K562 (cell line): ENCODE measurements around the gene PRM1. TPM values are rescaled to one million over a fixed set of nuclear protein-coding genes. Genes with fewer than 3 reads are reported as not detected.
A peak's percentile ranks its signal among the peaks of the same experiment; 100 is the strongest.

ENCODE experiments used
- ELF4 ChIP-seq: fragments of 450-650 bp; formaldehyde crosslinking; IDR thresholded peaks from 2 replicates; pipeline ENCODE4 v1.4.0; 2022; ENCODE audit warnings: missing genetic modification characterization
- KAT2B ChIP-seq: IDR thresholded peaks from one replicate; pipeline ENCODE4 v1.6.1; 2012; ENCODE audit warnings: low read depth, mild to moderate bottlenecking, control low read depth, inconsistent platforms, low read length, moderate library complexity
- MEF2D ChIP-seq: conservative IDR thresholded peaks from 2 replicates; pipeline ENCODE4 v1.6.1; 2016; ENCODE audit warnings: low read depth, missing genetic modification characterization, missing compliant biosample characterization
- NFATC3 ChIP-seq: fragments of 450-650 bp; IDR thresholded peaks from 2 replicates; pipeline ENCODE4 v1.6.1; 2017; ENCODE audit warnings: mild to moderate bottlenecking
- NRF1 ChIP-seq, 2 experiments: fragments of 450-650 bp; IDR thresholded peaks in 1 of 2; conservative IDR thresholded peaks in 1 of 2; 2 replicates each; pipeline ENCODE4 v1.6.1; 2014; ENCODE audit warnings: mild to moderate bottlenecking in 2 of 2
- POLR3A ChIP-seq: IDR thresholded peaks from 2 replicates; pipeline ENCODE4 v1.6.1; 2011; ENCODE audit warnings: borderline replicate concordance, mild to moderate bottlenecking, moderate library complexity; ENCODE audit not compliant: insufficient read length, insufficient read depth; ENCODE audit errors: extremely low read depth
- SIRT6 ChIP-seq: IDR thresholded peaks from one replicate; pipeline ENCODE4 v1.6.1; 2012; ENCODE audit warnings: low read depth, mild to moderate bottlenecking, control low read depth, inconsistent platforms, low read length, moderate library complexity
- SLC30A9 ChIP-seq: fragments of 250-450 bp; sonication (Bioruptor Pico); IDR thresholded peaks from 2 replicates; pipeline ENCODE4 v1.8.0; 2022; ENCODE audit warnings: mild to moderate bottlenecking, moderate library complexity
- STAT5A ChIP-seq: IDR thresholded peaks from 2 replicates; pipeline ENCODE4 v1.6.1; 2012; ENCODE audit warnings: low read length, inconsistent platforms, borderline replicate concordance
- TFAM ChIP-seq: fragments of 250-450 bp; sonication (Bioruptor Pico); conservative IDR thresholded peaks from 2 replicates; pipeline ENCODE4 v1.5.0; 2021; ENCODE audit warnings: mild to moderate bottlenecking, moderate library complexity
- ZZZ3 ChIP-seq: fragments of 450-650 bp; IDR thresholded peaks from 2 replicates; pipeline ENCODE4 v1.6.1; 2016; ENCODE audit warnings: antibody characterized with exemption, mild to moderate bottlenecking, moderate library complexity
- polyA plus RNA-seq, 8 experiments: library from polyadenylated mRNA; depleted of rRNA in 4 of 8; stranded (reverse) in 5 of 8; unstranded in 3 of 8; fragments of >200 nt; fragmentation: Nextera tagmentation in 2 of 8; fragmentation: Illumina TruSeq in 1 of 8; extraction: Ambion mirVana in 2 of 8; extraction: Trizol in 1 of 8; gene quantifications; 2 replicates each; pipeline versions ENCODE4 v1.2.1 to v1.2.3, GENCODE V29; 2011 to 2014; ENCODE audit warnings: inconsistent platforms in 1 of 8, missing spikeins in 1 of 8
- total RNA-seq, 7 experiments: library from RNA; depleted of rRNA in 6 of 7; stranded (reverse); fragments of >200 nt in 6 of 7; fragmentation: Illumina TruSeq in 2 of 7; extraction: Trizol in 2 of 7; gene quantifications; 2 replicates each; pipeline versions ENCODE4 v1.2.1 to v1.2.3, GENCODE V29; 2011 to 2021; ENCODE audit warnings: low replicate concordance in 1 of 7
- TF ChIP-seq, protein P1 (sequence below), 2 experiments: IDR thresholded peaks; 2 replicates each; pipeline ENCODE4 v1.6.1; 2012; ENCODE audit warnings: improper control_type of control experiment in 2 of 2, low read depth in 2 of 2, low read length in 2 of 2, borderline replicate concordance in 1 of 2
- TF ChIP-seq, protein P2 (sequence below): fragments of 250-450 bp; sonication (Bioruptor Pico); IDR thresholded peaks from 2 replicates; pipeline ENCODE4 v1.9.0; 2021; ENCODE audit warnings: mild to moderate bottlenecking
- TF ChIP-seq, protein P3 (sequence below): sonication (generic); formaldehyde crosslinking; IDR thresholded peaks from 2 replicates; pipeline ENCODE4 v1.8.0; 2022; ENCODE audit warnings: missing genetic modification reagents, mild to moderate bottlenecking, borderline replicate concordance
- TF ChIP-seq, protein P4 (sequence below): fragments of 200-800 bp; sonication (Bioruptor generic); IDR thresholded peaks from 2 replicates; pipeline ENCODE4 v1.6.1; 2017; ENCODE audit warnings: missing genetic modification characterization, missing compliant biosample characterization
- TF ChIP-seq, protein P5 (sequence below): fragments of 250-450 bp; sonication (Bioruptor Pico); IDR thresholded peaks from 2 replicates; pipeline ENCODE4 v1.5.1; 2021; ENCODE audit warnings: mild to moderate bottlenecking

Gene PRM1
- total and polyA plus RNA-seq, 9 of the 15 experiments (the other 6 are each of a cell fraction or from before 2014, with no cell fraction given): not detected

DNA sequence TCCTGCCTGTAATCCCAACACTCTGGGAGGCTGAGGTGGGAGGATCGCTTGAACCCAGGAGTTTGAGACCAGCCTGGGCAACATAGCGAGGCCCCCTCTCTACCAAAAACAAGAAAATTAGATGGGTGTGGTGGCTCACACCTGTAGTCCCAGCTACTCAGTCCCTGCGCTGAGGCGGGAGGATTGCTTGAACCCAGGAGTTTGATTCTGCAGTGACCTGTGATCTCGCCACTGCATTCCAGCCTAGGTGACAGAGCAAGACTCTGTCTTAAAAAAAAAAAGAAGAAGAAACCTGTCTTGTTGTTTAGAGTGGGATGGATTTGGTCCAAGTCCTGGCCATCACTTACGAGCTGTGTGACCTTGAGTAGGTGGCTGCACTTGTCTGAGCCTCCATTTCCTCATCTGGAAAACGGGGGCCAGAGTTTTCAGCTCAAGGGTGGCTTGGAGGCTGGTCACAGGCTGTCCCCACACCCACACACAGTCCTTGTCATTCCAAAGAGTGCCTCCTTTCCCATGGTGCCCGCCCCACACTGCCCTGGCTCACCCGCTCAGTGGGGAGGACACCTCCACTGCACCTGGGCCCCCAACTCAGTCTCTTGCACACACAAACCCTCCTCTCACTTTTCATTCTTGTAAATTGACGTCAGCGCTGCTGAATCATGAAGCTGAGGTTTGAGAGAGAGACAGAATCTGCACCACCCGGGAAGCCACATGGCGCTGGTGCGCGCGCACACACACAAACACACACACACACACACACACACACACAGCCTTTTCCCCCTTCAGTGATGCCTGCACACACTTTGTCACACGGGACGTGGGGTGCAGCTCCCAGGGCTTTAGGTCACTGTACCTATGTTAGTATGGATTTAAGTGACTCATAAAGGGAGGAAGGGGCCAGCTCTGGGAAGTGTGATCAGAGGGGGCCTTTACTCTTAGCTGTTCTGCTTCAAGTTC is 29.3 kb downstream of the PRM1 start (continued):
- TF ChIP-seq MEF2D (no peak), TFAM (CRISPR knock-in tag) (no peak), STAT5A (no peak), SLC30A9 (CRISPR knock-in tag) (no peak), POLR3A (no peak), NFATC3 (no peak), ELF4 (CRISPR knock-in tag) (no peak), KAT2B (no peak), NRF1 (conservative IDR thresholded peaks at IDR 0.05 in 1 of 2, IDR thresholded peaks at IDR 0.05 in 1 of 2) (peak; percentile 70), ZZZ3 (no peak), SIRT6 (no peak)
- TF ChIP-seq, protein P1, sequence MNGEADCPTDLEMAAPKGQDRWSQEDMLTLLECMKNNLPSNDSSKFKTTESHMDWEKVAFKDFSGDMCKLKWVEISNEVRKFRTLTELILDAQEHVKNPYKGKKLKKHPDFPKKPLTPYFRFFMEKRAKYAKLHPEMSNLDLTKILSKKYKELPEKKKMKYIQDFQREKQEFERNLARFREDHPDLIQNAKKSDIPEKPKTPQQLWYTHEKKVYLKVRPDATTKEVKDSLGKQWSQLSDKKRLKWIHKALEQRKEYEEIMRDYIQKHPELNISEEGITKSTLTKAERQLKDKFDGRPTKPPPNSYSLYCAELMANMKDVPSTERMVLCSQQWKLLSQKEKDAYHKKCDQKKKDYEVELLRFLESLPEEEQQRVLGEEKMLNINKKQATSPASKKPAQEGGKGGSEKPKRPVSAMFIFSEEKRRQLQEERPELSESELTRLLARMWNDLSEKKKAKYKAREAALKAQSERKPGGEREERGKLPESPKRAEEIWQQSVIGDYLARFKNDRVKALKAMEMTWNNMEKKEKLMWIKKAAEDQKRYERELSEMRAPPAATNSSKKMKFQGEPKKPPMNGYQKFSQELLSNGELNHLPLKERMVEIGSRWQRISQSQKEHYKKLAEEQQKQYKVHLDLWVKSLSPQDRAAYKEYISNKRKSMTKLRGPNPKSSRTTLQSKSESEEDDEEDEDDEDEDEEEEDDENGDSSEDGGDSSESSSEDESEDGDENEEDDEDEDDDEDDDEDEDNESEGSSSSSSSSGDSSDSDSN (IDR thresholded peaks at IDR 0.05; ENCODE audit: borderline replicate concordance in 1 of 2, low read depth in 2 of 2, low read length in 2 of 2): no peak
- TF ChIP-seq, protein P2, sequence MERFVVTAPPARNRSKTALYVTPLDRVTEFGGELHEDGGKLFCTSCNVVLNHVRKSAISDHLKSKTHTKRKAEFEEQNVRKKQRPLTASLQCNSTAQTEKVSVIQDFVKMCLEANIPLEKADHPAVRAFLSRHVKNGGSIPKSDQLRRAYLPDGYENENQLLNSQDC (CRISPR knock-in tag): no peak
- TF ChIP-seq, protein P3, sequence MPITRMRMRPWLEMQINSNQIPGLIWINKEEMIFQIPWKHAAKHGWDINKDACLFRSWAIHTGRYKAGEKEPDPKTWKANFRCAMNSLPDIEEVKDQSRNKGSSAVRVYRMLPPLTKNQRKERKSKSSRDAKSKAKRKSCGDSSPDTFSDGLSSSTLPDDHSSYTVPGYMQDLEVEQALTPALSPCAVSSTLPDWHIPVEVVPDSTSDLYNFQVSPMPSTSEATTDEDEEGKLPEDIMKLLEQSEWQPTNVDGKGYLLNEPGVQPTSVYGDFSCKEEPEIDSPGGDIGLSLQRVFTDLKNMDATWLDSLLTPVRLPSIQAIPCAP: no peak
- TF ChIP-seq, protein P4, sequence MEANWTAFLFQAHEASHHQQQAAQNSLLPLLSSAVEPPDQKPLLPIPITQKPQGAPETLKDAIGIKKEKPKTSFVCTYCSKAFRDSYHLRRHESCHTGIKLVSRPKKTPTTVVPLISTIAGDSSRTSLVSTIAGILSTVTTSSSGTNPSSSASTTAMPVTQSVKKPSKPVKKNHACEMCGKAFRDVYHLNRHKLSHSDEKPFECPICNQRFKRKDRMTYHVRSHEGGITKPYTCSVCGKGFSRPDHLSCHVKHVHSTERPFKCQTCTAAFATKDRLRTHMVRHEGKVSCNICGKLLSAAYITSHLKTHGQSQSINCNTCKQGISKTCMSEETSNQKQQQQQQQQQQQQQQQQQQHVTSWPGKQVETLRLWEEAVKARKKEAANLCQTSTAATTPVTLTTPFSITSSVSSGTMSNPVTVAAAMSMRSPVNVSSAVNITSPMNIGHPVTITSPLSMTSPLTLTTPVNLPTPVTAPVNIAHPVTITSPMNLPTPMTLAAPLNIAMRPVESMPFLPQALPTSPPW (CRISPR knock-in tag): no peak
- TF ChIP-seq, protein P5, sequence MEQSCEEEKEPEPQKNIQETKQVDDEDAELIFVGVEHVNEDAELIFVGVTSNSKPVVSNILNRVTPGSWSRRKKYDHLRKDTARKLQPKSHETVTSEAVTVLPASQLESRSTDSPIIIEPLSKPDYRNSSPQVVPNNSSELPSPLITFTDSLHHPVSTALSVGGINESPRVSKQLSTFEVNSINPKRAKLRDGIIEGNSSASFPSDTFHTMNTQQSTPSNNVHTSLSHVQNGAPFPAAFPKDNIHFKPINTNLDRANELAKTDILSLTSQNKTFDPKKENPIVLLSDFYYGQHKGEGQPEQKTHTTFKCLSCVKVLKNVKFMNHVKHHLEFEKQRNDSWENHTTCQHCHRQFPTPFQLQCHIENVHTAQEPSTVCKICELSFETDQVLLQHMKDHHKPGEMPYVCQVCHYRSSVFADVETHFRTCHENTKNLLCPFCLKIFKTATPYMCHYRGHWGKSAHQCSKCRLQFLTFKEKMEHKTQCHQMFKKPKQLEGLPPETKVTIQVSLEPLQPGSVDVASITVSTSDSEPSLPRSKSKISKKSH (CRISPR knock-in tag): no peak
